GM18870 (cell line): ENCODE data around the gene ZSCAN31.
"Not testable (repeated sequence)": the region's sequence is repeated elsewhere in the genome, so short reads cannot be mapped to it uniquely, and the experiment has no call there.

Source experiments
- ATAC-seq: cut with Tn5 transposase; IDR thresholded peaks from one replicate; pipeline ENCODE4 v1.9.1; 2021; ENCODE audit warnings: moderate library complexity; ENCODE audit not compliant: unreplicated experiment

ZSCAN31 gene

DNA sequence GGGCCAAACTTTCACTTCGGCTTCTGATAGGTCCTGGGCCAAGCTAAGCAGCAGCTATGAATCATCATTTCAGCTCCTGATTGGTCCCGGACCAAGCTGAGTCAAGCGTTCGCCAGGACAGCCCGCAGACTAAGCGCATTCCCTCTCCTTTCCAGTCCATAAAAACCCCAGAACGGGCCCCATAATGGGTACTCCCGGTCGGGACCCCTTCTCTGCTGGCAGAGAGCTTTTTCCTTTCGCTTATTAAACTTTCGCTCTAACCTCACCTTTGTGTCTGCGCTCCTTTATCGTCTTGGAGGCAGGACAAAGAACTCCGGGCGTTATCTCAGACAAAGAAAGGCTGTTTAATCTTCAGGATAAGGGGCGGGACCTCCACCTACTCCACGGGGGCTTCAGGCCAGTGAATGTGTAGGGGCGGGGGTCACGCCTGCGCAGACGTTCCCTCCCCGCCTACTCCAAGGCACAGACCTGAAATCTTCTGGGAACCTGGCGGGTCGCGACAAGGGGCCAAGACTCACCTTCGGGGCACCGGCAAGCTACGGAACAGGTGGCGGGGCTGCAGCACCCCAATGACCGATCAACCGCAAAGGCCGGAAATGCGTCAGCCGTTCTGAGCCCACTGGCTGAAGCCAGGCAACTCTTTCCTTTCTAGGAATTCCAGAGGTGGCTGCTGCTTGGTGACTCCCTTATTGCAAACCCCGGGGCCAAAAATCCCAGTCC lies at the start of gene ZSCAN31:
TSS of gene ZSCAN31 (minus strand) at position 585 of the 720 bp plus-strand sequence. CDS start 6,465 bp downstream, outside the sequence.
- ATAC-seq: peak; percentile 81

DNA sequence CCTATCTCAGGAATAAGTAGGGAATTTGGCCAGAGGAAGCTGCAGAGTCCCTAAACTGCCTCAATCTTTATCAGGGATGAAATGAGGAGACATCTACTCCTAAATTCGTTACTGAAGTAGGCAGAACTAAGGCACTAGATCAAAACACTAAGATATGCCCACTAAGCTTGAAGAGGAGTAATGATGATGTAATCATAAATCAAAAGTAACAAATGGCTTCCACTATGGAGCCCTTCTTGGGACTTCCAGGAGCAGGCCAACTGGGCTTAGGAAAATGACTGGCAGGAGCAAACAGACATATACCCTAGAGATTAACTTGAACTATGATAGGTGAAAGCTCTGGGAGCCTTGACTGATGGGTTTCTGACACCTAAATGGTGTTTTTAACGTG lies 48.2 kb upstream of the ZSCAN31 start:
- no peak for ATAC-seq

DNA sequence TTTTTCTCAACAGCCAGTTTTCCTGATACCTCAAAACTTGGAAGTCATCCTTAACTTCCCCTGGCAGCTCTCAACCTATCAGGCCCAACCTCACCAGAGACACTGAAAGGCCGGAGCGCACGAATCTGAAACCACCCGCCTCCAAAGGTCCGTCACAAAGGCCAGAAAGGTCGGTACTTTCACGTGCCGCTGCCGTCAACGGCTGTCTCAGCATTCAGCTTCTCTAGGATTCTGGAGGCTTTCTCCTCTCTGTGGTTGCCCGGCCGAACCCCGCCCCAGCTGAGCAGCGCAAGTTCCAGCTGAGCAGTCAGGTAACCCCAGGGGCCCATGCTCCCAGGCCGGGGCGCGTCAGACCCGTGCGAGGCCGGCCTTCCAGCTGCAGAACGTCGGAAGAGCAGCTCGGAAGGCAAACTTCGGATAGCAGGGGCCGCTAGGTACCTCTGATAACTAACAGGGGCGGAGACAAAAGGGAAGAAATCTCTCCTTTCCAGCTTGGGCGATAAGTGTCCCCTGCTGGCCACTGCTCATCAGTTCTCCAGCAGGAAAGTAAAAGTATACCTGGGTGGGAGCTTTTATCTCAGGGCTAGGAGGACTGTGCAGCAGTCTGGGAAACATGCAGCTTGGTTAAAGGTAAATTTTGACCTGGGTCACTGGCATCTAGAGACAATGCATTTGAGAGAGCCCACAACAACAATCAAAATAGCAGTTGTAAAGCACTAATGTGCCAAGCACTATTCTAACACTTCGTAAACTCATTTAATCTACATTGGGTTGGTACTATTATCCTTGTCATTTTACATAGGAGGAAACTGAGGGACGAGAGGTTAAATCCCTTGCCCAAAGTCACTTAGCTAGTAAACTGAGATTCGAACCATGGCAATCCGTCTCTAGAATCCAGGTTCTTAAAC lies 47.5 kb upstream of the ZSCAN31 start:
- ATAC-seq: peak; percentile 82

DNA sequence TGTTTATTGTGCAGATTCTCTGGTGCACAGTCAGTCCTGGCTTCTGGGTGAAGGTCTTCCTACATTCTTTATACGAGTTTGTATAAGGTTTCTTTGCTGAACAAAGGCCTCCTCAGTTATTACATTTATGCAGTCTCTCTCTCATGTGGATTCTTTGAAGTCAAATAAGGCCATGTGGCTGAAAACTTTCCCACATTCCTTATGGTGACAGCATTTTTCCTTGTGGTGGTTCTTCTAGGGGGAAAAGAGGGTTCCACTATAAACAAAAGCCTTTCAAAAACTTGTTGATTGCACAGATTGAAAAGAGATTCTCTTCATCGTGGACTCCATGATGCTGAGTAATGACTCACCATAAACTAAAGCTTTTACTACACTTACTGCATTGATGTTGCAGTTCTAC lies 44.4 kb upstream of the ZSCAN31 start:
- no peak for ATAC-seq

DNA sequence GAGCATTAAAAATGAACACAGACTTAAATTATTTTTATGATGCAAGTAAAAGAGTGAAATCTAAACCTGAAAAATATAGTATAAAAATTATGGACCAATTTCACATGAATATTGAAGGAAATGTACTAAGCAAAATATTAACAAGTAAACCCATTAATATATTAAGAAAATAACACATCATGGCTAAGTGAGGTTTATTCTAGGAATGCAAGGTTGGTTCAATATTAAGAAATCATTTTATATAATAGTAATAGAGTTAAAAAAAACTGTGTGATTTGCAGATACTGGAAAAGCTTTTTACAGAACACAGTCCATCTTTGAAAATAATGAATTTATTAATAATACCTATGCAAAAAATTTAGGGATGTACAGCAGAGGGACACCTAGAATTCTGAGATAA lies 42.7 kb upstream of the ZSCAN31 start:
- ATAC-seq: no peak

DNA sequence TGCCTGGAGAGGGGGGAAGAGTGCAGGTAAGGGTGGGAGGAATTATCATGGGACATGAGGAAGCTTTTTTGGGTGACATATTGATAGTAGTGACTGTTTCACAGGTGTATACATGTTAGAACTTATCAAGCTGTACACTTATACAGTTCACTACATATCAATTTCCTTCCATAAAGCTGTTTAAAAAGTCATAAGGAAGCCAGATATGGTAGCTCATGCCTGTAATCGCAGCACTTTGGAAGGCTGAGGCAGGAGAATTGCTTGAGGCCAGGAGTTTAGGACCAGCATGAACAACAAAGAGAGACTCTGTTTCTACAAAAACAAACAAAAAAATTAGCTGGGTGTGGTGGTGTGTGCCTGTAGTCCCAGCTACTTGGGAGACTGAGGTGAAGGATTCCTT lies 41.9 kb upstream of the ZSCAN31 start:
- no peak for ATAC-seq

DNA sequence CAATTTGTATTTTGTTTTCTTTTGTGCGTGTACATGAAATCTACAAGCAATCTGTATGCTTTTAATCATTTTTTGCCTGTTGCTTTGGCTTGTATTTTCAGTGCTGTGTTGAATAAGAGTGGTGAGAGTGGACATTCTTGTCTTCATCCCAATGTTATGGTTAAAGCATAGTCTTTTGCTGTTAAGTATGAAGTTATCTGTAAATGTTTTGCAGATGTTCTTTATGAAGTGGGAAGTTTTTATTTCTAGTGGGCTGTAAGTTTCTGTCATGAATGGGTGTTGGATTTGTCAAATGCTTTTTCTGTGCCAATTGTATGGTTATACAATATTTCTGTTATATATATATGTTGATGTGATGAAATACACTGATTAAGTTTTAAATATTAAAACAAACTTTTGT lies 38.0 kb upstream of the ZSCAN31 start:
- ATAC-seq: no peak

DNA sequence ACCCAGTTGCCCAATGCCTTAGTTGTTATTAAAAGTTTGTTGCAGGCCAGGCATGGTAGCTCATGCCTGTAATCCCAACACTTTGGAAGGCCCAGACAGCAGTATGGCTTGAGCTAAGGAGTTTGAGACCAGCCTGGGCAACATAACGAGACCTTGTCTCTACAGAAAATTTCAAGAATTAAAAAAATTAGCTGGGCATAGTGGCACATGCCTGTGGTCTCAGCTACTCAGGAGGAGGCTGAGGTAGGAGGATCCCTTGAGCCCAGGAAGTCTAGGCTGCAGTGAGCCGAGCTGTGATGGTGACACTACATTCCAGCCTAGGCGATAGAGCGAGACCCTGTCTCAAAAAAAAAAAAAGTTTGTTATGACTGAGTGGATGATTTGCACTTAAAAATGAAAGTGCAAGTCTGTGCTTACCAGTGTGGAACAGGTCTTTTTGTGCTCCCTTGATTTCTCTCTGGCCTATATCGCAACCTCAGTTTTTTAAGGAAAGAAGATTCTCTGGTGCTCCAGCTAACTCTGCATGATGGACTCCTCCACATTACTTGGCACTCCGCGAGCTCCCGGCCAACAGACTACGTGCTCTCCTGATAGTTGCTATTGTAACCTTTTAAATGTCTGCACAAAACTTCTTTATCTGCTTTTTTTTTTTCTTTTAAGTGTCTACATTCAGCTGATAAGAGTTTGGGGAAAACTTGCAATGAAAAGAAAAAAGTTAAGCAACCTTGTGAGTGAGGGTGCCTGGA lies 35.9 kb upstream of the ZSCAN31 start:
- peak; percentile 57 for ATAC-seq

DNA sequence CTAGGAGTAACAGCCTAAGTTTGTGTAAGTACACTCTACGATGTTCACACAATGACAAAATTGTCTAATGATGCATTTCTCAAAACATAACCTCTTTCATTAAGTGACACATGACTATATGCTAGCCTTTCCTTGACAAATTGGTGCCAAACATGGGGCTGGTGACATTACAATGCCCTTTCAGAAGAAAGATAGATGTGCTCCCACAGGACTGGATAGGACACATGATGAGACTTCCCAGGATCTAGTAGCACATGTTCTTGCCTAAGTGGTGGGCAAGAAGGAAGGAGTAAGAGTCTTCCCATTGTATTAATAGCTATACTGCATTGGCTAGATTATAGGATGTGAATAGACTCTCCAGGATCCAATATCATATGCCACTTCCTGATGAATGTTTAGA lies 35.3 kb upstream of the ZSCAN31 start:
- ATAC-seq: no peak

DNA sequence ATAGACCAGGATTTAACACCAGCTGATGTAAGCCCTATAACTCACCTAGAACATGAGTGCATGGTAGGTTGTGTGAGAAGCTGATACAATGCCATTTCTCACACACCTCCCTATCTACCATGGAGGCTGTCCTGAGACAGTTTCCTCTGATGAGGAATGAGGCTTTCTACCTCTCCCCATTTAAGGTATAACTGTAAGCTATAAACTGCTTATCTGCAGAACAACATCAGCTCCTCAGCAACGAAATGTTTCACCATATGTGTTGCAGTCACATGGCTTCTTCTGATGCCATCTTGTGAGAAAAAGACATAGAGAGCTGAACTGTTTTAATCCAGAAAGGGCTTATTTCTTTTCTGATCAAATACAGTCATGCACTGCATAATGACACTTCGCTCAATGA lies 34.5 kb upstream of the ZSCAN31 start:
- no peak for ATAC-seq

DNA sequence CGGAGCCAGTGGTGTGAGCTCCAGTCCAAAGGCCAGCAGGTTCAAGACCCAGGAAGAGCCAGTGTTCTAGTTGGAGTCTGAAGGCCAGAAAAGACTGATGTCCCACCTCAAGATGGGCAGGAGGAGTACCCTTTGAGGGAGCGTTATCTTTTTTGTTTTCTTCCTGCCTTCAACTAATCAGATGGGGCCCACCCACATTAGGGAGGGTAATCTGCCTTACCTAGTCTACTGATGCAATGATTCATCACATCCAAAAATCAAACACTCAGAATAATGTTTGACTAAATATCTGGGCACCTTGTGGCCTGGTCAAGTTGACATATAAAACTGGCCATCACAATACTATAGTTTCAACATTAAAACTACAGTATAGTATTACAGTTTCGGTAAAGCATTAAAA lies 33.5 kb upstream of the ZSCAN31 start:
- ATAC-seq: no peak

DNA sequence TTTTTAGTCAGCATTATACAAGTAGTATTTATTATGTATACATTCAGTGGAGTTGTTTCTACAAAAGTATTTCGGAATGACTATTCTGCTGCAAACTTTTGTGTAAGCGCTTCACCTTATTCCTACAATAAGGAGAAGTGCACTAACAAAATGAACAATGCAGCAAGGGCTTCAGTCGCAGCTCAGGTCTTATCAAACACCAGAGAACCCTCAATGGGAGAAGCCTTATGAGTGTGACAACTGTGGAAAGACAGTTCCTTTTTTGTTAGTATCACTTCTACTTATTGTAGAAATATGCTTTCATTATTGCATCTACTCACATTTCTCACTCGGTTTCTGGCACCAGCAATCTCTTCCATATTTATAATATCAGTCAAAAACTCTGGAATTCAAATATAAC lies 32.6 kb upstream of the ZSCAN31 start:
- ATAC-seq: peak; percentile 55

DNA sequence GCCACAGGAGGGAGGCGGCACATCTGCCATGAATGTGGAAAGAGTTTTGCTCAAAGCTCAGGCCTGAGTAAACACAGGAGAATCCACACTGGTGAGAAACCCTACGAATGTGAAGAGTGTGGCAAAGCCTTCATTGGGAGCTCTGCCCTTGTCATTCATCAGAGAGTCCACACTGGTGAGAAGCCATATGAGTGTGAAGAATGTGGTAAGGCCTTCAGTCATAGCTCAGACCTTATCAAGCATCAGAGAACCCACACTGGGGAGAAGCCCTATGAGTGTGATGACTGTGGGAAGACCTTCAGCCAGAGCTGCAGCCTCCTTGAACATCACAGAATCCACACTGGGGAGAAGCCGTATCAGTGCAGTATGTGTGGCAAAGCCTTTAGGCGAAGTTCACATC lies 29.6 kb upstream of the ZSCAN31 start:
- not testable (repeated sequence) for ATAC-seq

DNA sequence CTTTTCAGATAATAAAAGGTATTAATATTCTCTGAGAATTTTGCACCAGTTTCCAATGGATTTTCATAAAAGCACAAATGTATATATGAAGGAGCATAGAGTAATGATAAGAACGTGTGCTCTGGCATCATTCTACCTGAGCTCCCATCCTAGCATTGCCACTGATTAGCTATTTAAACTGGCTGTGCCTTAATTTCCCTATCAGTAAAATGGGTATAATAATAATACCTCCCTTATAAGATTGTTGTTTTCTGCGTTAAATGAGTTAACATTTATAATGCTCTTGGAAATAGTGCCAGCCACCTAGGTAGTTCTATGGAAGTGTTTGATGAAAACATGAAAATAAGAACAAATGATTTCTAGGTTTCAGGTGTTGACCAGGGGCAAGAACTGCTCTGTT lies 25.0 kb upstream of the ZSCAN31 start:
- no peak for ATAC-seq

DNA sequence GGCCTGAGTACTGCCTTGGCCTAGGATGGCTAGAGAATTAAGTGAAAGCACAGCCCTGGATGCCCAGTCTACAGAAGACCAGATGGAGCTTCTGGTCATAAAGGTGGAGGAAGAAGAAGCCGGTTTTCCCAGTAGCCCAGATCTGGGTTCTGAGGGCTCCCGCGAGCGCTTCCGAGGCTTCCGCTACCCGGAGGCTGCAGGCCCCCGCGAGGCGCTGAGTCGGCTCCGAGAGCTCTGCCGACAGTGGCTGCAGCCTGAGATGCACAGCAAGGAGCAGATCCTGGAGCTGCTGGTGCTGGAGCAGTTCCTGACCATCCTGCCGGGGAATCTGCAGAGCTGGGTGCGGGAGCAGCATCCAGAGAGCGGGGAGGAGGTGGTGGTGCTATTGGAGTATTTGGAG lies 23.6 kb upstream of the ZSCAN31 start:
- not testable (repeated sequence) for ATAC-seq

DNA sequence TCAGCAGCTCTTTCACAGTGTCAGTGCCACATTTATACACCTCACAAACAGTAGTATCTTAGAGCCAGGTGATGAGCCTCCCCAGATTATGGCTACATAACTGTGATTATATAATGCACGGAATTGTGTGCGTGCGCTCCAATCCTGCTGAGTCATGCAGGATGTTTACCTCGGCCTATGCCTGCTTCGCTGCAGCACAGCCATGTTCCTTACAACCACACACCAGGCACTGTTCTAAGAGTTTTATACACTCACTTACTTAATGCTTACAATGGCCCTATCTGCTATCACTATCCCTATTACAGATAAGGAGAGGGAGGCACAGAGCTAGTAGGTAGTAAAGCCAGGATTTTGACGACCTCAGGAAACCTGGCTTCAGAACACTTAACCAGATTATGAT lies 21.1 kb upstream of the ZSCAN31 start:
- ATAC-seq: no peak

DNA sequence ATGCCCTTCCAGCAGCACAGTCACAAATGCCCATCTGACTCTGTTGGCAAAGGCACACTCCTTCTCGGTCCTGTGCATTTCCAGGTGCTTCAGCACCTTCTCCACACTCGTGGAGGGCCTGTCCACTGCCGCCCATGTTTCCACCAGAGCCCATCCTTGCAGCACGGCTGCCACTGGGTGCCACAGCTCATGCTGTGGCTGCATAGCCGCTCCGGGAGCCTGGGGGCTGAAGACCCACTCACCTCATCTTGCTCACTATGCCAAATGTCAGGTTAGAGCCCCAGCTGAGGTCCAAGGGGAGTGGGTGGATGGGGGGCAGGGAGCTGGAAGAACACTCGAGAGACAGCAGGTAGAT lies 20.7 kb upstream of the ZSCAN31 start:
- ATAC-seq: no peak

DNA sequence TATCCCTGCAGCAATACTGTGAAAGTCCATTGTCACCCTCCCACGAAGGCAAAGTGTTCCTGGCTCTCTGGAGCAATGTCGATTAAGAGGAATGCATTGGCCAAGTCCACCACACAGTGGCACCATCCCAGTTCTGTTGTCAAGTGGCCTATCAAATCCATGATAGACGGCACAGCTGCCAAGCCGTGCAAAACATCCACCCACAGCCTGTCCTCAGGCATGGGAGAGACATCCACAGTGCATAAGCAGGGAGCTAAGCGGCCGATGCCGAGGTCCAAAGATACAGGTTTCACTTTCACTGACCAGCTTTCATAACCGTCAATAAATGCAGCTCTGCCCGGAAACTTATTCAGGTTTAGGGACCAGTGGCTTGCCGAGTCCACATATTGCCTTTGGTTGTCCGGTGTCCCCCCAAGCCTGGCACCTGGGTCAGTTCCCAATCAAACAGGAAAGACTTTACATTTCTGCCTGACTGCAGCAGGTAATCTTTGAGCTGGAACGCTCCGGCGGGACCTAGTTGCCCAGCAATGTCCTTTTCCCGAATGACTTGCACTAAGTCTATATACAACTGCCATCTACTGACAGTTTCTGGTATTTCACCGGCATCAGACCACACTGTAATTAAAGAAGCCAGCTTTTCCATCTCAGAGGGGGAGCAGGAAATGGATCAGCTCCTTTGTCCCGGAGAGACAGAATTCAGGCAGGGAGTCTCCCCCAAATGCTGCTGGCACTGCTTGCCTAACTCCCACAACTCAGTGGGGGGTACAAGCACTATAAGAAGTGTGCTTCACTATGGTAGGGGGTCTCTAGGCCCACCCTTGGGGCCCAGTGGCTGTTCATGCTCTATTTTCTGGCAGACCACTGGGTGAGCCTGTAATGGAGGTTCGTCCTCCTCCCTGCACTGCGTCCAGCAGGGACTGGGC lies 20.1 kb upstream of the ZSCAN31 start:
- ATAC-seq: no peak

DNA sequence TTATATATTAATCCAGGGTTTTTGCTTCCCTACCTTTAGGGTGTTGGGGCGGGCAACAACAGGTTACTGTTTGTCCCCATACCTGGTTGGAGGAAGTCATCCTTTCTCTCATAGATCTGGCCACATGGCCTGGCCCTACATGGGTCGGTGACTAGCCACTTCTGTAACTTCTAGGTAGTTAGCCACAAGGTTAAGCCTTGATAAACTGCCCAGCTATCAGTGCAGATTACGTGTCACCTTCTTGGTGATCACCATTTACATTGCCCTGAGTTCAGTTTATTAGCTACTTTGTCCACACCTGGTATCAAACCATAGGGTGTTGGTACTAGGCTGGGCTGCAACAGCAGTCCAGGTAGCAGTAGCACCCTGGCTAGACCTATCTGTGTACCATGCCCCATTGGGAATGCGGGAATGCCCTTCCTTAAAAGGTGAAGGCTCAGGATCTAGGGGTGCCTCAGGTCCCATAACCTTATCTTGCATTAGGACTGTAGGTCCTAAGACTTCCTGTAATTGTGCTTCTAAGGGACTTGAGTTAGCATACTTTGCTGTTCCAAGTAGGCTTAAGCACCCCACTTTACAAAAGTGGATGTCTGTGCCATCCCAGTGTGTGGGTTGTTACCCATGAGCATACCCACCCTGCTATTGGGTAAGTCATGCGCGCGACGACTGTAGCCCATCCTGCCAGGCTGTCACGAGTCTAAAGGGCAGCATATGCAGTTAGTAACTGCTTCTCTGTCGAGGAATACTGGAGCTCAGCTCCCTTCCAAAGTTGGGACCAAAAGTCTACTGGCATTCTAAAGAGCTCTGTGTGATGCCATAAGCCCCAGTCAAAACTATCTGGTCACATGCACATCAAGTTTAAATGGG lies 19.0 kb upstream of the ZSCAN31 start:
- no peak for ATAC-seq
